ENCODE data around the gene ATP5F1A.

ATP5F1A gene

DNA sequence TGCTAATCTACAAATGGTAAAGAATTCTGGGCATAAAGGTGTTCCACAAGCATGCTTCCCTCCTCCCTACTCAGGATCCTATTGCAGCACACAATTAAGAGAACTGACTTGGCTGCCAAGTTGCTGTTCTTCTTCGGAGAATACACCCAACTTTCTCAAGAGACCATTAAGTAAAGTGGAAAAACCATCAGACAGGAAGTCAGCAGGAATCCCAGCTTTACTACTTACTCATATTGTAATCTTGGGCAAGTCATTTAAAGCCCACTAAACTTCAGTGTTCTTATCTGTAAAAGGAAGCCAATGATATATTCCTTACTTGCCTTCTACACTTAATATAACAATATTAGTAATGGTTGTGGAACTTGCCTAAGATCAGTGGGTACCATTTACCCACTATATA is 63.9 kb downstream of the ATP5F1A start:
- TF ChIP-seq, protein P1, sequence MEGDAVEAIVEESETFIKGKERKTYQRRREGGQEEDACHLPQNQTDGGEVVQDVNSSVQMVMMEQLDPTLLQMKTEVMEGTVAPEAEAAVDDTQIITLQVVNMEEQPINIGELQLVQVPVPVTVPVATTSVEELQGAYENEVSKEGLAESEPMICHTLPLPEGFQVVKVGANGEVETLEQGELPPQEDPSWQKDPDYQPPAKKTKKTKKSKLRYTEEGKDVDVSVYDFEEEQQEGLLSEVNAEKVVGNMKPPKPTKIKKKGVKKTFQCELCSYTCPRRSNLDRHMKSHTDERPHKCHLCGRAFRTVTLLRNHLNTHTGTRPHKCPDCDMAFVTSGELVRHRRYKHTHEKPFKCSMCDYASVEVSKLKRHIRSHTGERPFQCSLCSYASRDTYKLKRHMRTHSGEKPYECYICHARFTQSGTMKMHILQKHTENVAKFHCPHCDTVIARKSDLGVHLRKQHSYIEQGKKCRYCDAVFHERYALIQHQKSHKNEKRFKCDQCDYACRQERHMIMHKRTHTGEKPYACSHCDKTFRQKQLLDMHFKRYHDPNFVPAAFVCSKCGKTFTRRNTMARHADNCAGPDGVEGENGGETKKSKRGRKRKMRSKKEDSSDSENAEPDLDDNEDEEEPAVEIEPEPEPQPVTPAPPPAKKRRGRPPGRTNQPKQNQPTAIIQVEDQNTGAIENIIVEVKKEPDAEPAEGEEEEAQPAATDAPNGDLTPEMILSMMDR (IDR thresholded peaks at IDR 0.05; ENCODE audit: low read length, missing control alignments), result no peak
- peak; percentile 74 for DNase-seq (ENCODE audit: low read depth)
- no peak overlapping the region for H3K4me3 ChIP-seq (replicated peaks; ENCODE audit: low read depth, low read length)

DNA sequence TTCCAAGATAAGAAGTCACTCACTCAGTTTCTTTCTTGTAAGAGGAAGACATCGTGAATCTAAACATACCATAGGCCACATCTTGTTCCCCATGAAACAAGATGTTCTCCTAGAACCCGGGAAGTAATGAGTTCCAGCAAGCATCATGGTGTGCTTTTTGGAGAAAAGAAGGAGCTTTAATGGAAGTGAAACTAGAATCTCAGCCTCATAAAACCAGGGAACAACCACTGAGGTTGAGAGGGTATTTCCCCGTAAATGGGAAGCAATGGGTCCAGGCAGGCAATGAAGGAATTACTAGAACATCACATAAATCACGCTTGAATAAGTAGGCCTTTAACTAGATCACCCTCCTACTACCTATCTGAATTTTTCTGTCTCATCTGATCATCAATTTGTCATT is 66.4 kb downstream of the ATP5F1A start:
- no peak for DNase-seq (ENCODE audit: low read depth)
- TF ChIP-seq, protein P1 (IDR thresholded peaks at IDR 0.05; ENCODE audit: low read length, missing control alignments), result no peak
- H3K4me3 ChIP-seq (replicated peaks; ENCODE audit: low read depth, low read length), result no peak overlapping the region
